Spleen (tissue), 7 donors: ENCODE results near the gene TLE5.

ENCODE experiments used
- POLR2A ChIP-seq, 3 donors: fragments of 450-650 bp; IDR thresholded peaks; one replicate each; pipeline ENCODE4 v1.5.1; 2017; ENCODE audit warnings: antibody characterized with exemption in 3 of 3, mild to moderate bottlenecking in 1 of 3
- TF ChIP-seq, protein P1 (sequence below), 11 experiments: fragments of 200-600 bp in 7 of 11; fragments of 450-650 bp in 4 of 11; sonication (generic) in 4 of 11; IDR thresholded peaks in 8 of 11; conservative IDR thresholded peaks in 3 of 11; 1 replicate in 7 of 11; 2 replicates in 4 of 11; pipeline versions ENCODE4 v1.4.0 to v1.8.0; 2016 to 2021; ENCODE audit warnings: antibody characterized with exemption in 11 of 11, inconsistent platforms in 4 of 11, mild to moderate bottlenecking in 1 of 11
- donor health status: DM: no; HTN: no; CAD: no; lungs with moderate emphysema.
- donor health status: DM: no; HTN: no; CAD: no.
- donor health status: DM: no; HTN: no; CAD: no.

DNA sequence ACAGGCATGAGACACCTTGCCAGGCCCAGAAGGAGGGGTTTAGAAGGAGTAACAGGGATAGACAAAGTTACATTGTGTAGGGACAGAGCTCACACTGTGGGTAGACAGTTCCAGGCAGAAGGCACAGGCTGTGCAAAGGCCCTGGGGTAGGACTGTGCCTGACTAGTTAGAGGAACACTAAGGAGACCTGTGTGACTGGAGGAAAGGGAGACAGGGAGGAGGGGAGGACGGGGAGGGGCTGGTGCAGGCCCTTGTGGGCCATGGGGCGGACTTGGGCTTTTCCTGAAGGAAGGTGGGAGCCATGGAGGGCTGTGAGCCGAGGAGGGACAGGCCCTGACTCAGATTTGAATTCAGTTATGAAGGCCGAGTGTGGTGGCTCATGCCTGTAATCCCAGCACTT lies 17.3 kb upstream of the TLE5 start:
- TF ChIP-seq, protein P1, sequence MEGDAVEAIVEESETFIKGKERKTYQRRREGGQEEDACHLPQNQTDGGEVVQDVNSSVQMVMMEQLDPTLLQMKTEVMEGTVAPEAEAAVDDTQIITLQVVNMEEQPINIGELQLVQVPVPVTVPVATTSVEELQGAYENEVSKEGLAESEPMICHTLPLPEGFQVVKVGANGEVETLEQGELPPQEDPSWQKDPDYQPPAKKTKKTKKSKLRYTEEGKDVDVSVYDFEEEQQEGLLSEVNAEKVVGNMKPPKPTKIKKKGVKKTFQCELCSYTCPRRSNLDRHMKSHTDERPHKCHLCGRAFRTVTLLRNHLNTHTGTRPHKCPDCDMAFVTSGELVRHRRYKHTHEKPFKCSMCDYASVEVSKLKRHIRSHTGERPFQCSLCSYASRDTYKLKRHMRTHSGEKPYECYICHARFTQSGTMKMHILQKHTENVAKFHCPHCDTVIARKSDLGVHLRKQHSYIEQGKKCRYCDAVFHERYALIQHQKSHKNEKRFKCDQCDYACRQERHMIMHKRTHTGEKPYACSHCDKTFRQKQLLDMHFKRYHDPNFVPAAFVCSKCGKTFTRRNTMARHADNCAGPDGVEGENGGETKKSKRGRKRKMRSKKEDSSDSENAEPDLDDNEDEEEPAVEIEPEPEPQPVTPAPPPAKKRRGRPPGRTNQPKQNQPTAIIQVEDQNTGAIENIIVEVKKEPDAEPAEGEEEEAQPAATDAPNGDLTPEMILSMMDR (IDR thresholded peaks at IDR 0.05 in 8 of 11, conservative IDR thresholded peaks at IDR 0.05 in 3 of 11): no peak
- no peak for TF ChIP-seq POLR2A (IDR thresholded peaks at IDR 0.05)
